Colon (tissue), 2 donors: ENCODE measurements around the gene USP24.

Experiments
- FAIRE-seq: peaks from 2 replicates; lab custom pipeline; 2012; peaks lifted over from hg19 to GRCh38; lab: Jason Lieb, UNC
- donor health status: control.
- donor health status: control.

The USP24 gene

GRCh38 chr1:55069280-55069679, 145.9 kb downstream of the USP24 start:
- no peak for FAIRE-seq

GRCh38 chr1:55068638-55069037, 146.5 kb downstream of the USP24 start:
- FAIRE-seq = no peak

- FAIRE-seq = no peak
Observed at GRCh38 chr1:55067914-55068313, 147.2 kb downstream of the USP24 start.

GRCh38 chr1:55067022-55067778, 148.0 kb downstream of the USP24 start:
- FAIRE-seq = no peak

- FAIRE-seq = no peak
Observed at GRCh38 chr1:55065648-55066047, 149.5 kb downstream of the USP24 start.

- no peak for FAIRE-seq
Observed at GRCh38 chr1:55064861-55065263, 150.3 kb downstream of the USP24 start.

GRCh38 chr1:55064071-55064581, 151.0 kb downstream of the USP24 start:
- FAIRE-seq = no peak

- FAIRE-seq = no peak
Observed at GRCh38 chr1:55063577-55063942, 151.6 kb downstream of the USP24 start.

GRCh38 chr1:55062801-55063576, 152.2 kb downstream of the USP24 start:
- no peak for FAIRE-seq

- no peak for FAIRE-seq
Observed at GRCh38 chr1:55061706-55062321, 153.3 kb downstream of the USP24 start.

- FAIRE-seq = no peak
Observed at GRCh38 chr1:55061000-55061705, 154.0 kb downstream of the USP24 start.

GRCh38 chr1:55060133-55060999, 154.8 kb downstream of the USP24 start:
- FAIRE-seq = no peak

- FAIRE-seq = no peak
Observed at GRCh38 chr1:55059302-55060132, 155.6 kb downstream of the USP24 start.

GRCh38 chr1:55057956-55058298, 157.2 kb downstream of the USP24 start:
- no peak for FAIRE-seq

GRCh38 chr1:55057270-55057955, 157.8 kb downstream of the USP24 start:
- FAIRE-seq = no peak

- FAIRE-seq = no peak
Observed at GRCh38 chr1:55056632-55056992, 158.6 kb downstream of the USP24 start.

- no peak for FAIRE-seq
Observed at GRCh38 chr1:55055951-55056631, 159.1 kb downstream of the USP24 start.

- FAIRE-seq = no peak
Observed at GRCh38 chr1:55055084-55055882, 159.9 kb downstream of the USP24 start.

- no peak for FAIRE-seq
Observed at GRCh38 chr1:55054396-55054795, 160.8 kb downstream of the USP24 start.
